GM19455 (cell line): Measurements from ENCODE around the gene CDH4.

Source experiments
- ATAC-seq: cut with Tn5 transposase; IDR thresholded peaks from one replicate; pipeline ENCODE4 v1.9.1; 2021; ENCODE audit not compliant: unreplicated experiment

CDH4 gene

GRCh38 chr20:61806995-61807394 is 554.9 kb downstream of the CDH4 start:
- ATAC-seq: no peak

- no peak for ATAC-seq
Observed at GRCh38 chr20:61807471-61808160, 555.6 kb downstream of the CDH4 start.

GRCh38 chr20:61808447-61808846 is 556.4 kb downstream of the CDH4 start:
- no peak for ATAC-seq

GRCh38 chr20:61809006-61809770 is 557.1 kb downstream of the CDH4 start:
- ATAC-seq: no peak

- no peak for ATAC-seq
Observed at GRCh38 chr20:61810066-61810737, 558.1 kb downstream of the CDH4 start.

- no peak for ATAC-seq
Observed at GRCh38 chr20:61810738-61811135, 558.7 kb downstream of the CDH4 start.

GRCh38 chr20:61811166-61811565 is 559.1 kb downstream of the CDH4 start:
- no peak for ATAC-seq

GRCh38 chr20:61812121-61812844 is 560.2 kb downstream of the CDH4 start:
- ATAC-seq: no peak

- ATAC-seq: no peak
Observed at GRCh38 chr20:61812845-61813485, 560.9 kb downstream of the CDH4 start.

- no peak for ATAC-seq
Observed at GRCh38 chr20:61813791-61814190, 561.7 kb downstream of the CDH4 start.

- no peak for ATAC-seq
Observed at GRCh38 chr20:61814244-61814643, 562.2 kb downstream of the CDH4 start.

- no peak for ATAC-seq
Observed at GRCh38 chr20:61814726-61815125, 562.7 kb downstream of the CDH4 start.

- ATAC-seq: no peak
Observed at GRCh38 chr20:61815176-61815575, 563.1 kb downstream of the CDH4 start.

GRCh38 chr20:61815678-61816077 is 563.6 kb downstream of the CDH4 start:
- no peak for ATAC-seq

- ATAC-seq: no peak
Observed at GRCh38 chr20:61816606-61817460, 564.8 kb downstream of the CDH4 start.

GRCh38 chr20:61817575-61817974 is 565.5 kb downstream of the CDH4 start:
- ATAC-seq: no peak

GRCh38 chr20:61818746-61819573 is 566.9 kb downstream of the CDH4 start:
- no peak for ATAC-seq

GRCh38 chr20:61819574-61819846 is 567.4 kb downstream of the CDH4 start:
- ATAC-seq: no peak
